ENCODE results near the gene ADCY10. TPM values are rescaled to one million over a fixed set of nuclear protein-coding genes. Genes with fewer than 3 reads are reported as not detected.

ADCY10 gene
- total RNA-seq, 2 experiments from 2014 or later = 0.15 TPM; not detected in 1

- no peak for DNase-seq (ENCODE audit: low spot score)
- Histone ChIP-seq H3K9me3 (ENCODE audit: low read length) (no peaks in the 10 kb centered on the region), H3K9me2 (ENCODE audit: insufficient read depth, low read length) (no peaks in the 10 kb centered on the region), H3K4me2 (ENCODE audit: low read length) (no peak overlapping the region), H3K4me1 (ENCODE audit: insufficient read depth, low read length, poor library complexity, severe bottlenecking) (no peaks in the 10 kb centered on the region), H2AFZ (ENCODE audit: low read length) (no peak overlapping the region), H3K36me3 (ENCODE audit: insufficient read depth, low read length) (no peaks in the 10 kb centered on the region), H3K79me2 (ENCODE audit: insufficient read depth, low read depth, low read length) (no peaks in the 10 kb centered on the region), H4K20me1 (ENCODE audit: insufficient read depth, low read length) (no peaks in the 10 kb centered on the region), H3K4me3 (ENCODE audit: low read depth, low read length, poor library complexity, severe bottlenecking) (no peak overlapping the region), H3K27ac (ENCODE audit: low read depth, low read length, poor library complexity, severe bottlenecking) (no peak overlapping the region)
- BruUV-seq (replicated peaks) = no TSS peak
- intact Hi-C loops (cut with micrococcal nuclease; ENCODE audit: unreplicated experiment) = no loop called here
- ChIA-PET POLR2A (no interaction called here), CTCF (ENCODE audit: unreplicated experiment) (no interaction called here)
- TF ChIP-seq CTCF (conservative IDR thresholded peaks at IDR 0.05; ENCODE audit: low read length) (no peak), EZH2phosphoT487 (IDR thresholded peaks at IDR 0.05; ENCODE audit: borderline replicate concordance, low read depth, low read length) (no peak)
Measured at GRCh38 chr1:167821969-167822685, 91.8 kb downstream of the ADCY10 start.

- no peaks in the 10 kb centered on the region for H3K4me1 ChIP-seq (ENCODE audit: insufficient read depth, low read length, poor library complexity, severe bottlenecking)
- POLR2A ChIA-PET = no interaction called here
- no peak overlapping the region for H2AFZ ChIP-seq (ENCODE audit: low read length)
- no peak overlapping the region for H3K27ac ChIP-seq (ENCODE audit: low read depth, low read length, poor library complexity, severe bottlenecking)
- H3K36me3 ChIP-seq (ENCODE audit: insufficient read depth, low read length) = no peaks in the 10 kb centered on the region
- H3K79me2 ChIP-seq (ENCODE audit: insufficient read depth, low read depth, low read length) = no peaks in the 10 kb centered on the region
- intact Hi-C loops (cut with micrococcal nuclease; ENCODE audit: unreplicated experiment) = no loop called here
- no peaks in the 10 kb centered on the region for H4K20me1 ChIP-seq (ENCODE audit: insufficient read depth, low read length)
- H3K9me3 ChIP-seq (ENCODE audit: low read length) = no peaks in the 10 kb centered on the region
- DNase-seq (ENCODE audit: low spot score) = no peak
- BruUV-seq (replicated peaks) = no TSS peak
- no peak overlapping the region for H3K4me2 ChIP-seq (ENCODE audit: low read length)
- H3K9me2 ChIP-seq (ENCODE audit: insufficient read depth, low read length) = no peaks in the 10 kb centered on the region
- TF ChIP-seq EZH2phosphoT487 (IDR thresholded peaks at IDR 0.05; ENCODE audit: borderline replicate concordance, low read depth, low read length) = no peak
- no peak for TF ChIP-seq CTCF (conservative IDR thresholded peaks at IDR 0.05; ENCODE audit: low read length)
- CTCF ChIA-PET (ENCODE audit: unreplicated experiment) = no interaction called here
- no peak overlapping the region for H3K4me3 ChIP-seq (ENCODE audit: low read depth, low read length, poor library complexity, severe bottlenecking)
Measured at GRCh38 chr1:167821356-167821685, 92.6 kb downstream of the ADCY10 start.

DNA sequence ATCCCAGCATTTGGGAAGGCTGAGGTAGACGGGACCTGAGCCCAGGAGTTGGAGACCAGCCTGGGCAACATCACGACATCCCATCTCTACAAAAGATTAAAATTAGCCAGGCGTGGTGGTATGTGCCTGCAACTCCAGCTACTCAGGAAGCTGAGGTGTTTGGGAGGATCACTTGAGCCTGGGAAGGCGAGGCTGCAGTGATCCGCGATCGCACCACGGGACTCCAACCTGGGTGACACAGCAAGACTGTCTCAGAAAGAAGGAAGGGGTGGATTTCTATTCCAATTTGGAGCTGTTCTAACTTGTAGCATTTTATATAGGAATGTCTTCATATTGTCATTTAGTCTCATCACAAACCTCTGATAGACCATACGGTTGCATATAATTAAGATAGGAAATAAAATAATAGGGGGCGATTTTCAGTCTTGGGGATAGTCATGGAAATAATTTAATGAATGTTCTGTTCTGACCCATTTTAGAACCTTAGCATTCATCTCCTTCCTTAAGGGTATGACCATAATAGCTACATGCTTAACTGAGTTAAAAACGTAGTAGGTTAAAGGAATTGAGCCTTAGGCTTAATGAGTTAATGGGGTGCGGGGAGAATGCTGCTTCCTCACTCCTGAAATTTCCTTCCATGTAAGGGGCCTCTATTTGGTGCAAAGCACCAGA, 93.1 kb downstream of the ADCY10 start:
- BruUV-seq (replicated peaks) = no TSS peak

More for the DNA sequence above, 93.1 kb downstream of the ADCY10 start:
- Histone ChIP-seq H4K20me1 (ENCODE audit: insufficient read depth, low read length) (no peaks in the 10 kb centered on the region), H3K4me3 (ENCODE audit: low read depth, low read length, poor library complexity, severe bottlenecking) (no peak overlapping the region), H3K4me1 (ENCODE audit: insufficient read depth, low read length, poor library complexity, severe bottlenecking) (no peaks in the 10 kb centered on the region), H3K36me3 (ENCODE audit: insufficient read depth, low read length) (no peaks in the 10 kb centered on the region), H3K9me3 (ENCODE audit: low read length) (no peaks in the 10 kb centered on the region), H3K4me2 (ENCODE audit: low read length) (no peak overlapping the region), H3K9me2 (ENCODE audit: insufficient read depth, low read length) (no peaks in the 10 kb centered on the region), H2AFZ (ENCODE audit: low read length) (no peak overlapping the region), H3K79me2 (ENCODE audit: insufficient read depth, low read depth, low read length) (no peaks in the 10 kb centered on the region), H3K27ac (ENCODE audit: low read depth, low read length, poor library complexity, severe bottlenecking) (no peak overlapping the region)
- CTCF ChIA-PET (ENCODE audit: unreplicated experiment) = no interaction called here
- intact Hi-C loops (cut with micrococcal nuclease; ENCODE audit: unreplicated experiment) = no loop called here
- no peak for TF ChIP-seq EZH2phosphoT487 (IDR thresholded peaks at IDR 0.05; ENCODE audit: borderline replicate concordance, low read depth, low read length)
- no peak for TF ChIP-seq CTCF (conservative IDR thresholded peaks at IDR 0.05; ENCODE audit: low read length)
- no peak for DNase-seq (ENCODE audit: low spot score)
- POLR2A ChIA-PET = no interaction called here
